ENCODE measurements around the gene RASSF5. TPM values are rescaled to one million over a fixed set of nuclear protein-coding genes. Genes with fewer than 3 reads are reported as not detected.

The RASSF5 gene
- 0.56 and 0.58 TPM in 2 replicates for total RNA-seq (2014; rRNA removed; shearing (Covaris generic))
- polyA plus RNA-seq (2015; cell fraction: cytosol; rRNA removed), result 1.6 and 4.1 TPM in 2 replicates
- 1.0 and 1.3 TPM in 2 replicates for polyA plus RNA-seq (2015; cell fraction: nucleus; rRNA removed)

- in situ Hi-C loops (cut with HindIII; ENCODE audit: low pct_unique_long_range_greater_than_20kb, low sequenced_read_pairs), result no loop called here
- peak; percentile 34 for DNase-seq (ENCODE audit: low read depth, low spot score)
These were observed at the start of gene RASSF5 for GRCh38 chr1:206507284-206508129. RASSF5 (plus strand) TSS chr1:206507531; CDS start chr1:206507603, 72 bp downstream.

- in situ Hi-C loops (cut with HindIII; ENCODE audit: low pct_unique_long_range_greater_than_20kb, low sequenced_read_pairs), result no loop called here
- DNase-seq (ENCODE audit: low read depth, low spot score), result no peak
These were observed 47.6 kb upstream of the RASSF5 start for GRCh38 chr1:206459703-206460102.

- no peak for DNase-seq (ENCODE audit: low read depth, low spot score)
- in situ Hi-C loops (cut with HindIII; ENCODE audit: low pct_unique_long_range_greater_than_20kb, low sequenced_read_pairs), result no loop called here
These were observed 46.4 kb upstream of the RASSF5 start for GRCh38 chr1:206460836-206461426.

- in situ Hi-C loops (cut with HindIII; ENCODE audit: low pct_unique_long_range_greater_than_20kb, low sequenced_read_pairs), result no loop called here
- DNase-seq (ENCODE audit: low read depth, low spot score), result peak; percentile 82
These were observed 45.5 kb upstream of the RASSF5 start for GRCh38 chr1:206461602-206462455.

GRCh38 chr1:206463137-206463536, 44.2 kb upstream of the RASSF5 start:
- in situ Hi-C loops (cut with HindIII; ENCODE audit: low pct_unique_long_range_greater_than_20kb, low sequenced_read_pairs), result no loop called here
- no peak for DNase-seq (ENCODE audit: low read depth, low spot score)

- DNase-seq (ENCODE audit: low read depth, low spot score), result no peak
- in situ Hi-C loops (cut with HindIII; ENCODE audit: low pct_unique_long_range_greater_than_20kb, low sequenced_read_pairs), result no loop called here
These were observed 43.4 kb upstream of the RASSF5 start for GRCh38 chr1:206463911-206464310.

- no peak for DNase-seq (ENCODE audit: low read depth, low spot score)
- in situ Hi-C loops (cut with HindIII; ENCODE audit: low pct_unique_long_range_greater_than_20kb, low sequenced_read_pairs), result no loop called here
These were observed 42.8 kb upstream of the RASSF5 start for GRCh38 chr1:206464456-206464964.

GRCh38 chr1:206465951-206466350, 41.4 kb upstream of the RASSF5 start:
- in situ Hi-C loops (cut with HindIII; ENCODE audit: low pct_unique_long_range_greater_than_20kb, low sequenced_read_pairs), result no loop called here
- DNase-seq (ENCODE audit: low read depth, low spot score), result no peak

- no peak for DNase-seq (ENCODE audit: low read depth, low spot score)
- in situ Hi-C loops (cut with HindIII; ENCODE audit: low pct_unique_long_range_greater_than_20kb, low sequenced_read_pairs), result no loop called here
These were observed 40.3 kb upstream of the RASSF5 start for GRCh38 chr1:206466840-206467649.

GRCh38 chr1:206467915-206468314, 39.4 kb upstream of the RASSF5 start:
- no peak for DNase-seq (ENCODE audit: low read depth, low spot score)
- in situ Hi-C loops (cut with HindIII; ENCODE audit: low pct_unique_long_range_greater_than_20kb, low sequenced_read_pairs), result no loop called here

GRCh38 chr1:206468571-206468970, 38.8 kb upstream of the RASSF5 start:
- DNase-seq (ENCODE audit: low read depth, low spot score), result no peak
- in situ Hi-C loops (cut with HindIII; ENCODE audit: low pct_unique_long_range_greater_than_20kb, low sequenced_read_pairs), result no loop called here

- no peak for DNase-seq (ENCODE audit: low read depth, low spot score)
- in situ Hi-C loops (cut with HindIII; ENCODE audit: low pct_unique_long_range_greater_than_20kb, low sequenced_read_pairs), result no loop called here
These were observed 37.9 kb upstream of the RASSF5 start for GRCh38 chr1:206469411-206469932.

GRCh38 chr1:206469933-206470691, 37.2 kb upstream of the RASSF5 start, which contains the start of gene IKBKE:
IKBKE (plus strand) TSS chr1:206470476; CDS start chr1:206473228, 2,752 bp downstream.
- peak; percentile 74 for DNase-seq (ENCODE audit: low read depth, low spot score)
- in situ Hi-C loops (cut with HindIII; ENCODE audit: low pct_unique_long_range_greater_than_20kb, low sequenced_read_pairs), result no loop called here

- peak; percentile 17 for DNase-seq (ENCODE audit: low read depth, low spot score)
- in situ Hi-C loops (cut with HindIII; ENCODE audit: low pct_unique_long_range_greater_than_20kb, low sequenced_read_pairs), result no loop called here
These were observed 36.5 kb upstream of the RASSF5 start for GRCh38 chr1:206470692-206471414.

- in situ Hi-C loops (cut with HindIII; ENCODE audit: low pct_unique_long_range_greater_than_20kb, low sequenced_read_pairs), result no loop called here
- no peak for DNase-seq (ENCODE audit: low read depth, low spot score)
These were observed 35.9 kb upstream of the RASSF5 start for GRCh38 chr1:206471415-206471801.

Data from SK-MEL-5 (cell line).